Measurements from ENCODE around the gene EPB41L2.

- TF ChIP-seq CTCF (IDR thresholded peaks at IDR 0.05; ENCODE audit: poor library complexity) = no peak
- no peak for TF ChIP-seq EZH2 (IDR thresholded peaks at IDR 0.05; ENCODE audit: borderline replicate concordance)
Observed at GRCh38 chr6:130811932-130812331, 251.1 kb downstream of the EPB41L2 start.
